ENCODE data around the gene LEP.

- TF ChIP-seq POLR2A (IDR thresholded peaks at IDR 0.05), result no peak
- TF ChIP-seq, protein P1, sequence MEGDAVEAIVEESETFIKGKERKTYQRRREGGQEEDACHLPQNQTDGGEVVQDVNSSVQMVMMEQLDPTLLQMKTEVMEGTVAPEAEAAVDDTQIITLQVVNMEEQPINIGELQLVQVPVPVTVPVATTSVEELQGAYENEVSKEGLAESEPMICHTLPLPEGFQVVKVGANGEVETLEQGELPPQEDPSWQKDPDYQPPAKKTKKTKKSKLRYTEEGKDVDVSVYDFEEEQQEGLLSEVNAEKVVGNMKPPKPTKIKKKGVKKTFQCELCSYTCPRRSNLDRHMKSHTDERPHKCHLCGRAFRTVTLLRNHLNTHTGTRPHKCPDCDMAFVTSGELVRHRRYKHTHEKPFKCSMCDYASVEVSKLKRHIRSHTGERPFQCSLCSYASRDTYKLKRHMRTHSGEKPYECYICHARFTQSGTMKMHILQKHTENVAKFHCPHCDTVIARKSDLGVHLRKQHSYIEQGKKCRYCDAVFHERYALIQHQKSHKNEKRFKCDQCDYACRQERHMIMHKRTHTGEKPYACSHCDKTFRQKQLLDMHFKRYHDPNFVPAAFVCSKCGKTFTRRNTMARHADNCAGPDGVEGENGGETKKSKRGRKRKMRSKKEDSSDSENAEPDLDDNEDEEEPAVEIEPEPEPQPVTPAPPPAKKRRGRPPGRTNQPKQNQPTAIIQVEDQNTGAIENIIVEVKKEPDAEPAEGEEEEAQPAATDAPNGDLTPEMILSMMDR (IDR thresholded peaks at IDR 0.05), result no peak
These were observed 19.1 kb upstream of the LEP start for GRCh38 chr7:128221929-128222403.

Measured in uterus (tissue), 2 donors.